ENCODE data around the gene RANBP3L.

The RANBP3L gene

DNA sequence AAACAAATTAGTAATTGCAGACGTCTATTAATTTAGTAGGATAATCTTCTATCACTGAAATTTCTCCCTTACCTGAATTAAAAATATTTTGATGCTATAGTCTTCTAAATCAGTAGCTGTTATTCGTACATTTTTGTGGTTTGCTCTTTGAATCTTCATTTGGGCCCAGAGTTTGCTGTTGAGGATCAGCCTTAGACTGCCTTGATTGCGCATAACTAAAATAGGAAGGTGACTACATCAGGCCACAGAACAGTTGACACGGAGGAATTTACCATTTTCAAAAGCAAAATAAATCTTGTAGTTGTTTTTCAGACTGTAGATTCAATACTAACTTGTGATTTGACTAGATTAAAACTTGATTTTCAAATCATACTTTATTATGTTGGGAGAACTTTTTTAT is 48.1 kb downstream of the RANBP3L start:
- TF ChIP-seq, protein P1, sequence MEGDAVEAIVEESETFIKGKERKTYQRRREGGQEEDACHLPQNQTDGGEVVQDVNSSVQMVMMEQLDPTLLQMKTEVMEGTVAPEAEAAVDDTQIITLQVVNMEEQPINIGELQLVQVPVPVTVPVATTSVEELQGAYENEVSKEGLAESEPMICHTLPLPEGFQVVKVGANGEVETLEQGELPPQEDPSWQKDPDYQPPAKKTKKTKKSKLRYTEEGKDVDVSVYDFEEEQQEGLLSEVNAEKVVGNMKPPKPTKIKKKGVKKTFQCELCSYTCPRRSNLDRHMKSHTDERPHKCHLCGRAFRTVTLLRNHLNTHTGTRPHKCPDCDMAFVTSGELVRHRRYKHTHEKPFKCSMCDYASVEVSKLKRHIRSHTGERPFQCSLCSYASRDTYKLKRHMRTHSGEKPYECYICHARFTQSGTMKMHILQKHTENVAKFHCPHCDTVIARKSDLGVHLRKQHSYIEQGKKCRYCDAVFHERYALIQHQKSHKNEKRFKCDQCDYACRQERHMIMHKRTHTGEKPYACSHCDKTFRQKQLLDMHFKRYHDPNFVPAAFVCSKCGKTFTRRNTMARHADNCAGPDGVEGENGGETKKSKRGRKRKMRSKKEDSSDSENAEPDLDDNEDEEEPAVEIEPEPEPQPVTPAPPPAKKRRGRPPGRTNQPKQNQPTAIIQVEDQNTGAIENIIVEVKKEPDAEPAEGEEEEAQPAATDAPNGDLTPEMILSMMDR (IDR thresholded peaks at IDR 0.05; ENCODE audit: borderline replicate concordance, control extremely low read depth, extremely low read depth, insufficient read depth, missing control alignments), result no peak
- in situ Hi-C loops (cut with MboI; ENCODE audit: low sequenced_read_pairs, unreplicated experiment), result no loop called here
- no peak for DNase-seq (ENCODE audit: low spot score)

DNA sequence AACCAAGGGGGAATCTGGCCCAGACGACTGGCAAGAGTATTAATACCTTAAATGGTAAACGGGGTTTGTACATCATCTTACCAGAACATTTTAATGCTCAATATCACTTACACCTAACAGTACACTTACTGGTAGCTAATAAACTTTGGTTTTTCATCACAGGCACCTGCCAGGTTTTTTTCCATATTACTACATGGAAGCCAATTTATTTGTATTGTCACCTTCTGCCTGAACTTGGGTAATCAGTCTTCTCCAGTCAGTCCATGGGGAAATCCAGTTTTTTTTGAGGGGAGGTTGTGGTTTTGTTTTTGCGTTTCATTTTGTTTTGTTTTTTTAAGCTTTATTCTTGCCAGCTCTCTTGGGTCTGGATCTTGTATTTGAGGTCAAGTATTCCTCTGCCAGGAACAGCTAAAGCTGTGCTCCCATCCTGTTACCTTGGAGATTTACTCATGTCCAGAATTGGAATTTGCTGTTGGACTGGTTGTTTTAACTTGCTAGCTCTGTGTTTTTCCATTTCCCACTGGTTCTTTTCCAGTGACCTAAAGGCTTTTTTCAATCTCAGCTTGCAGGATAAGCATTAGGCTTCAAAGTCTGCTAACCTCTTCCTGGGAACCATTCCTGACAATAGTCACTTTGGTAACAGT is 48.9 kb downstream of the RANBP3L start:
- no peak for DNase-seq (ENCODE audit: low spot score)
- in situ Hi-C loops (cut with MboI; ENCODE audit: low sequenced_read_pairs, unreplicated experiment), result no loop called here
- TF ChIP-seq, protein P1 (IDR thresholded peaks at IDR 0.05; ENCODE audit: borderline replicate concordance, control extremely low read depth, extremely low read depth, insufficient read depth, missing control alignments), result no peak

DNA sequence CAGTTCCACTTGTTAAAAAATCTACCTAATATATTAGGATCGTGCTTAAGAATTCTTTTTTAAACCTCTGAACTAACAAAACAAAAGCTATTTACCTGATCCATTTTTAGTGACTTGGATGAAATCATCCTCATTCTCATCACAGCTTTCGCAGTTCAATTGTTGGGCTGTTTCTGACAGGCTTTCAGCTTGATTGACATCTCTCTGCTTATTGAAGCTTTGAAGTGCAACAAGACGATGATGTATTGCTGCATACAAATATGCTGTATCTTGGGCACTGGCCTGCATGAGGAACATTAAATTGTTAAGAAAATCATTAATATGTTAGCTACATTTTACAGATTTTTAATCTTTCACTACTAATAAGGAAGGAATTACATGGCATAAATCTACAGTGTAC is 50.5 kb downstream of the RANBP3L start:
- in situ Hi-C loops (cut with MboI; ENCODE audit: low sequenced_read_pairs, unreplicated experiment), result no loop called here
- TF ChIP-seq, protein P1 (IDR thresholded peaks at IDR 0.05; ENCODE audit: borderline replicate concordance, control extremely low read depth, extremely low read depth, insufficient read depth, missing control alignments), result no peak
- DNase-seq (ENCODE audit: low spot score), result no peak

DNA sequence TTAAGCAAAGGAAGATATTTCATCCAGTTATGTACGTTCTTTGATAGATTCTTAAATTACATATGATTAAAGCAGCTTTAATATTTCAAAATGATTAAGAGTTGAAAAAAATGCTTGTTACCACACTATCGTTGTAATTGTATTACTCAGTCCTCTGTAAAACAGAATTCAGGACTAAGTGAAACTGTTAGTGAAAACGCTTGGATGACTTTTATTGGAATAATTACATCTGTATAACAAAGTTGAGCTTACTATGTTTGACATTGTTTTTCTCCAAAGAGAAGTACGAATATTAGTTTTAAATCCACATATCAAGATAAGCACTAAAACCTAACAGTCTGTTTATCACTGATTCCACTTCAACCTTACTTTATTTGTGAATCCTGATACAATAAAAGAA is 51.3 kb downstream of the RANBP3L start:
- in situ Hi-C loops (cut with MboI; ENCODE audit: low sequenced_read_pairs, unreplicated experiment), result no loop called here
- TF ChIP-seq, protein P1 (IDR thresholded peaks at IDR 0.05; ENCODE audit: borderline replicate concordance, control extremely low read depth, extremely low read depth, insufficient read depth, missing control alignments), result no peak
- DNase-seq (ENCODE audit: low spot score), result no peak

DNA sequence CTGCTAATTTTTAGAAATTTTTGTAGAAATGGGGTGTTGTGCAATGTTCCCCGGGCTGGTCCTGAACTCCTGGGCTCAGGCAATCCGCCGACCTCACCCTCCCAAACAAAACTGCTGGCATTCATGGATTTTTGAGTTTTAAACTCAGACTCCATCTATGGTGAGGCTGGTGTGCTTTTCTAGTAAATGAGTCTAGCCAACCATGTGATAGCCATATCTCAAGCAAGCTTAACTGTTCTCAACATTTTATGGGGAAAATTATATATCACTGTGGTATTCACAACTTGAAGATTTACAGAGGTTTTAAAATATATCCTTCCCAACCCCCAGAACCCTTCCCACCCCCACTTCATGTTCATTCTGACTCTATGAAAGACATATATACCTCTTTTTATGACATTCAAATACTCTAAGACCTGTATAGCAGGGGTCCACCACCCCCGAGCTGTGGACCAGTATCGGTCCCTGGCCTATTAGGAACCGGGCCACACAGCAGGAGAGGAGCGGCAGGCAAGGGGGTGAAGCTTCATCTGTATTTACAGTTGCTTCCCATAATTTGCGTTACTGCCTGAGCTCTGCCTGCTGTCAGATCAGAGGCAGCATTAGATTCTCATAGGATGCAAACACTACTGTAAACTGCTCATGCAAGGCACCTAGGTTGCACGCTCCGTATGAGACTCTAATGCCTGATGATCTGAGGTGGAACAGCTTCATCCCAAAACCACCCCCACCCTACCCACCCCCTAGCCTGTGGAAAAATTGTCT is 55.5 kb downstream of the RANBP3L start:
- TF ChIP-seq, protein P1 (IDR thresholded peaks at IDR 0.05; ENCODE audit: borderline replicate concordance, control extremely low read depth, extremely low read depth, insufficient read depth, missing control alignments), result no peak
- in situ Hi-C loops (cut with MboI; ENCODE audit: low sequenced_read_pairs, unreplicated experiment), result no loop called here
- no peak for DNase-seq (ENCODE audit: low spot score)

DNA sequence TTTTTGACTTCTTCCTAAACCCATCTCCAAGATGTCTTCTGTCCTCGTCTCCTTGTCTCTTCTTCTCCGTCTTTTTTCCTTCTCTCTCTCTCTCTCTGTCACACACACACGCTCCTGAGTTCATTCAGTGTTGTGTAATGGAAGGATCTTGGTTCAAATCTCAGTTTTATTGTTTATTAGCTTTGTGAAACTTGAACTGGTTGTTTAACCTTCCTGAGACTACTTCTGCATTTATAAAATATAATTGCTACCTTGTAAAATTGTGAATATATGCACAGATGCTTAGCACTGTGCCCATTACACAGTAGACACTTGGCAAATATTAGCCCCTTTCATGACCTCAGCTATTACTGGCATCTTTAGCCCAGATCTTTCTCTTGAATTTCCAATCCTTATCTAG is 57.6 kb downstream of the RANBP3L start:
- TF ChIP-seq, protein P1 (IDR thresholded peaks at IDR 0.05; ENCODE audit: borderline replicate concordance, control extremely low read depth, extremely low read depth, insufficient read depth, missing control alignments), result no peak
- DNase-seq (ENCODE audit: low spot score), result no peak
- in situ Hi-C loops (cut with MboI; ENCODE audit: low sequenced_read_pairs, unreplicated experiment), result no loop called here

All from GM13976 (cell line).